Measurements from ENCODE around the gene UBE2J2. TPM values are rescaled to one million over a fixed set of nuclear protein-coding genes. Genes with fewer than 3 reads are reported as not detected.

The UBE2J2 gene
- total and polyA plus RNA-seq, 2 of the 13 experiments (the other 11 are each of a cell fraction or from before 2014, with no cell fraction given), result 25.4 to 29.4 TPM

- TF ChIP-seq, protein P1, sequence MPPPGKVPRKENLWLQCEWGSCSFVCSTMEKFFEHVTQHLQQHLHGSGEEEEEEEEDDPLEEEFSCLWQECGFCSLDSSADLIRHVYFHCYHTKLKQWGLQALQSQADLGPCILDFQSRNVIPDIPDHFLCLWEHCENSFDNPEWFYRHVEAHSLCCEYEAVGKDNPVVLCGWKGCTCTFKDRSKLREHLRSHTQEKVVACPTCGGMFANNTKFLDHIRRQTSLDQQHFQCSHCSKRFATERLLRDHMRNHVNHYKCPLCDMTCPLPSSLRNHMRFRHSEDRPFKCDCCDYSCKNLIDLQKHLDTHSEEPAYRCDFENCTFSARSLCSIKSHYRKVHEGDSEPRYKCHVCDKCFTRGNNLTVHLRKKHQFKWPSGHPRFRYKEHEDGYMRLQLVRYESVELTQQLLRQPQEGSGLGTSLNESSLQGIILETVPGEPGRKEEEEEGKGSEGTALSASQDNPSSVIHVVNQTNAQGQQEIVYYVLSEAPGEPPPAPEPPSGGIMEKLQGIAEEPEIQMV (CRISPR knock-in tag; IDR thresholded peaks at IDR 0.05; ENCODE audit: low read depth), result 0 out of 2 replicates have a peak, but pooled peaks have one; percentile 21
Measured at GRCh38 chr1:1306661-1307260, 33.1 kb upstream of the UBE2J2 start (continued).

GRCh38 chr1:1306070-1306660 lies 32.5 kb upstream of the UBE2J2 start:
- in situ Hi-C loops (cut with HindIII; ENCODE audit: extremely low pct_ligation_motif_present, low pct_unique_long_range_greater_than_20kb) (no loop called here), intact Hi-C loops (cut with micrococcal nuclease; ENCODE audit: unreplicated experiment) (no loop called here)
- peak; percentile 60 for DNase-seq (ENCODE audit: low spot score)
- no peaks in the 10 kb centered on the region for H3K27me3 ChIP-seq (ENCODE audit: control insufficient read depth in 1 of 2, insufficient read depth in 2 of 2, low read length in 2 of 2)
- no peaks in the 10 kb centered on the region for H3K9me3 ChIP-seq (ENCODE audit: low read length)
- peak; percentile 35 for ATAC-seq
- 3% methylated on average over 7 of the region's 11 CpGs for WGBS (ENCODE audit: low lambda C conversion rate)
- peak; percentile 18 for FAIRE-seq
- H4K20me1 ChIP-seq (ENCODE audit: insufficient read depth, low read length), result no peaks in the 10 kb centered on the region; the same call in 1 of the 2 replicates
- peak overlapping the region; percentile 79 for H3K27ac ChIP-seq (ENCODE audit: extremely low read length, insufficient read depth, low read length)
- peaks cover 2 to 11% of the 10 kb centered on the region in 2 experiments; a peak in 1 of 5 replicates for H3K36me3 ChIP-seq (replicated peaks in 1 of 2; ENCODE audit: control insufficient read depth in 1 of 2, insufficient read depth in 2 of 2, low read length in 2 of 2)
- H2AFZ ChIP-seq (ENCODE audit: low read length), result no peak overlapping the region
- peak overlapping the region; percentile 98 for H3K4me2 ChIP-seq (ENCODE audit: low read depth, low read length)
- BruUV-seq (replicated peaks), result no TSS peak
- H3K4me1 ChIP-seq (ENCODE audit: insufficient read depth, low read length), result peaks cover 37% of the 10 kb centered on the region
- H3K79me2 ChIP-seq (ENCODE audit: insufficient read depth, low read length), result peaks cover 15% of the 10 kb centered on the region
- H3K4me3 ChIP-seq (replicated peaks in 1 of 3; ENCODE audit: insufficient read depth in 1 of 3, low read depth in 2 of 3, low read length in 3 of 3), result peak overlapping the region; percentile 77 to 93 (median 91)
- H3K9ac ChIP-seq (ENCODE audit: insufficient read depth, low read depth, low read length), result peak overlapping the region; percentile 88
- ChIA-PET CTCF (ENCODE audit: low intra/inter-chr PET ratio, low total read pairs) (no interaction called here), POLR2A (interaction anchor here (0.9 to 2.0 kb wide), 7 partner anchors 12 to 181 kb away, joined by 3 to 11 read pairs (median 3); partner anchors contain the start of genes ANKRD65 and UBE2J2)
- TF ChIP-seq, protein P2, sequence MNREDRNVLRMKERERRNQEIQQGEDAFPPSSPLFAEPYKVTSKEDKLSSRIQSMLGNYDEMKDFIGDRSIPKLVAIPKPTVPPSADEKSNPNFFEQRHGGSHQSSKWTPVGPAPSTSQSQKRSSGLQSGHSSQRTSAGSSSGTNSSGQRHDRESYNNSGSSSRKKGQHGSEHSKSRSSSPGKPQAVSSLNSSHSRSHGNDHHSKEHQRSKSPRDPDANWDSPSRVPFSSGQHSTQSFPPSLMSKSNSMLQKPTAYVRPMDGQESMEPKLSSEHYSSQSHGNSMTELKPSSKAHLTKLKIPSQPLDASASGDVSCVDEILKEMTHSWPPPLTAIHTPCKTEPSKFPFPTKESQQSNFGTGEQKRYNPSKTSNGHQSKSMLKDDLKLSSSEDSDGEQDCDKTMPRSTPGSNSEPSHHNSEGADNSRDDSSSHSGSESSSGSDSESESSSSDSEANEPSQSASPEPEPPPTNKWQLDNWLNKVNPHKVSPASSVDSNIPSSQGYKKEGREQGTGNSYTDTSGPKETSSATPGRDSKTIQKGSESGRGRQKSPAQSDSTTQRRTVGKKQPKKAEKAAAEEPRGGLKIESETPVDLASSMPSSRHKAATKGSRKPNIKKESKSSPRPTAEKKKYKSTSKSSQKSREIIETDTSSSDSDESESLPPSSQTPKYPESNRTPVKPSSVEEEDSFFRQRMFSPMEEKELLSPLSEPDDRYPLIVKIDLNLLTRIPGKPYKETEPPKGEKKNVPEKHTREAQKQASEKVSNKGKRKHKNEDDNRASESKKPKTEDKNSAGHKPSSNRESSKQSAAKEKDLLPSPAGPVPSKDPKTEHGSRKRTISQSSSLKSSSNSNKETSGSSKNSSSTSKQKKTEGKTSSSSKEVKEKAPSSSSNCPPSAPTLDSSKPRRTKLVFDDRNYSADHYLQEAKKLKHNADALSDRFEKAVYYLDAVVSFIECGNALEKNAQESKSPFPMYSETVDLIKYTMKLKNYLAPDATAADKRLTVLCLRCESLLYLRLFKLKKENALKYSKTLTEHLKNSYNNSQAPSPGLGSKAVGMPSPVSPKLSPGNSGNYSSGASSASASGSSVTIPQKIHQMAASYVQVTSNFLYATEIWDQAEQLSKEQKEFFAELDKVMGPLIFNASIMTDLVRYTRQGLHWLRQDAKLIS (CRISPR knock-in tag; IDR thresholded peaks at IDR 0.05), result peak; percentile 46; the same call in 1 of the 2 replicates
- TF ChIP-seq ZC3H13 (CRISPR knock-in tag; IDR thresholded peaks at IDR 0.05), result peak; percentile 22; the same call in 1 of the 2 replicates
- no peak for TF ChIP-seq ZNF766 (CRISPR knock-in tag; IDR thresholded peaks at IDR 0.05; ENCODE audit: borderline replicate concordance)
- peak; percentile 54; the same call in 1 of the 2 replicates for TF ChIP-seq KMT2A (CRISPR knock-in tag; IDR thresholded peaks at IDR 0.05)
- TF ChIP-seq MEIS1 (CRISPR knock-in tag; IDR thresholded peaks at IDR 0.05; ENCODE audit: borderline replicate concordance), result no peak
- peak; percentile 37; the same call in 1 of the 2 replicates for TF ChIP-seq ETV6 (CRISPR knock-in tag; conservative IDR thresholded peaks at IDR 0.05)
- no peak for TF ChIP-seq MXI1 (IDR thresholded peaks at IDR 0.05; ENCODE audit: borderline replicate concordance, low read depth, low read length)
- TF ChIP-seq CBFB (CRISPR knock-in tag; IDR thresholded peaks at IDR 0.05), result 0 out of 2 replicates have a peak, but pooled peaks have one; percentile 12
- no peak for TF ChIP-seq ZNF816 (CRISPR knock-in tag; IDR thresholded peaks at IDR 0.05; ENCODE audit: borderline replicate concordance)
- no peak for TF ChIP-seq ZNF530 (CRISPR knock-in tag; IDR thresholded peaks at IDR 0.05; ENCODE audit: low read depth)
- no peak for TF ChIP-seq ZNF230 (CRISPR knock-in tag; IDR thresholded peaks at IDR 0.05)
- no peak for TF ChIP-seq RBM39 (IDR thresholded peaks at IDR 0.05; ENCODE audit: low read depth, low read length, poor library complexity, severe bottlenecking)
- no peak for TF ChIP-seq ZC3H4 (CRISPR knock-in tag; IDR thresholded peaks at IDR 0.05; ENCODE audit: borderline replicate concordance)
- TF ChIP-seq TFDP1 (CRISPR knock-in tag; IDR thresholded peaks at IDR 0.05; ENCODE audit: borderline replicate concordance), result no peak

Measured in HepG2 (cell line).